B cell (primary cell): ENCODE results near the gene PUM2. TPM values are rescaled to one million over a fixed set of nuclear protein-coding genes. Genes with fewer than 3 reads are reported as not detected.
A peak's percentile ranks its signal among the peaks of the same experiment; 100 is the strongest.

Experiments used
- ATAC-seq: fragments of 200-7000 bp; cut with Tn5 transposase; one replicate; pipeline ENCODE4 v1.10.0; 2021; ENCODE audit warnings: low read depth, mild to moderate bottlenecking, moderate number of reproducible peaks, moderate library complexity
- CTCF ChIA-PET: fragments of 350-600 bp; sonication (Branson Sonifier 250); formaldehyde crosslinking; loops from one replicate; lab custom pipeline; 2021; ENCODE audit warnings: antibody characterized with exemption, inconsistent platforms; lab: Charles Lee
- POLR2A ChIA-PET: fragments of 350-600 bp; sonication (Branson Sonifier 250); formaldehyde crosslinking; loops from one replicate; lab custom pipeline; 2021; ENCODE audit warnings: antibody characterized with exemption; lab: Charles Lee
- DNase-seq: peaks from one replicate; pipeline ENCODE4 v3.0.0; 2013
- H2AFZ ChIP-seq: 2 replicates; pipeline ENCODE4 v1.6.1; 2012; ENCODE audit warnings: mild to moderate bottlenecking, low read depth, low read length; ENCODE audit not compliant: insufficient read depth, poor library complexity, severe bottlenecking
- H3K27ac ChIP-seq, 2 donors: 1 replicate in 1 of 2; 2 replicates in 1 of 2; pipeline ENCODE4 v1.5.1; 2012 to 2013; ENCODE audit warnings: low read length in 2 of 2, mild to moderate bottlenecking in 2 of 2, moderate library complexity in 1 of 2
- H3K27me3 ChIP-seq, 4 experiments: fragments of 200-600 bp in 1 of 4; sonication (generic) in 1 of 4; replicated peaks in 1 of 4; 1 replicate in 2 of 4; 2 replicates in 2 of 4; pipeline versions ENCODE4 v1.6.1 to v1.7.0; 2013 to 2016; ENCODE audit warnings: low read length in 3 of 4, mild to moderate bottlenecking in 2 of 4, mixed read lengths in 1 of 4, moderate library complexity in 1 of 4; ENCODE audit not compliant: insufficient read depth in 4 of 4, control insufficient read depth in 3 of 4; ENCODE audit errors: control extremely low read depth in 1 of 4
- H3K36me3 ChIP-seq, 2 experiments: replicated peaks in 1 of 2; 1 replicate in 1 of 2; 2 replicates in 1 of 2; pipeline versions ENCODE4 v1.6.1 to v1.7.1; 2013; ENCODE audit warnings: low read length in 1 of 2; ENCODE audit not compliant: insufficient read depth in 2 of 2, control insufficient read depth in 1 of 2; ENCODE audit errors: control extremely low read depth in 1 of 2, extremely low read depth in 1 of 2
- H3K4me1 ChIP-seq, 2 donors: fragments of 200-600 bp in 1 of 2; sonication (generic) in 1 of 2; 1 replicate in 1 of 2; 2 replicates in 1 of 2; pipeline versions ENCODE4 v1.5.1 to v1.6.1; 2013 to 2017; ENCODE audit warnings: low read length in 2 of 2; ENCODE audit not compliant: control insufficient read depth in 2 of 2, insufficient read depth in 2 of 2
- H3K4me2 ChIP-seq: replicated peaks from 2 replicates; pipeline ENCODE3; 2012; ENCODE audit warnings: mild to moderate bottlenecking, low read depth, low read length; ENCODE audit not compliant: poor library complexity, severe bottlenecking
- H3K4me3 ChIP-seq, 5 experiments: fragments of 200-600 bp in 1 of 5; sonication (generic) in 1 of 5; 1 replicate in 3 of 5; 2 replicates in 2 of 5; pipeline versions ENCODE4 v1.5.1 to v1.7.0; 2011 to 2016; ENCODE audit warnings: low read length in 4 of 5, mild to moderate bottlenecking in 4 of 5, low read depth in 2 of 5, control low read depth in 1 of 5, moderate library complexity in 1 of 5; ENCODE audit not compliant: insufficient read depth in 1 of 5; ENCODE audit errors: control extremely low read depth in 1 of 5, extremely low read depth in 1 of 5
- H3K79me2 ChIP-seq: fragments of 200-600 bp; sonication (generic); one replicate; pipeline ENCODE4 v1.6.0; 2016; ENCODE audit warnings: low read length; ENCODE audit not compliant: control insufficient read depth, insufficient read depth
- H3K9ac ChIP-seq: fragments of 200-600 bp; sonication (generic); 2 replicates; pipeline ENCODE4 v1.6.1; 2017; ENCODE audit warnings: mild to moderate bottlenecking, low read length, moderate library complexity
- H3K9me3 ChIP-seq, 3 donors: one replicate each; pipeline versions ENCODE4 v1.6.1 to v1.7.1; 2013; ENCODE audit warnings: low read length in 2 of 3; ENCODE audit not compliant: control insufficient read depth in 2 of 3, insufficient read depth in 1 of 3; ENCODE audit errors: control extremely low read depth in 1 of 3
- H4K20me1 ChIP-seq: 2 replicates; pipeline ENCODE4 v1.6.0; 2012; ENCODE audit warnings: mild to moderate bottlenecking, low read length; ENCODE audit not compliant: insufficient read depth, control insufficient read depth, poor library complexity, severe bottlenecking
- H3K27ac Mint-ChIP-seq: one replicate; pipeline ENCODE4 v1.8.0; 2021; ENCODE audit warnings: mixed read lengths
- H3K27me3 Mint-ChIP-seq: one replicate; pipeline ENCODE4 v1.8.0; 2021; ENCODE audit warnings: mixed read lengths
- H3K4me1 Mint-ChIP-seq: one replicate; pipeline ENCODE4 v1.8.0; 2021; ENCODE audit warnings: mixed read lengths
- H3K4me3 Mint-ChIP-seq: one replicate; pipeline ENCODE4 v1.8.0; 2021; ENCODE audit warnings: mixed read lengths
- H3K9me3 Mint-ChIP-seq: one replicate; pipeline ENCODE4 v1.8.0; 2022; ENCODE audit warnings: mixed read lengths; ENCODE audit not compliant: insufficient read depth
- EZH2 ChIP-seq: IDR thresholded peaks from 2 replicates; pipeline ENCODE4 v1.6.1; 2012; ENCODE audit warnings: borderline replicate concordance, low read depth, mild to moderate bottlenecking, moderate library complexity, low read length; ENCODE audit not compliant: insufficient read depth, poor library complexity, severe bottlenecking
- WGBS: methylation state at CpG from one replicate; pipeline ENCODE4 v1.1.5; 2013; ENCODE audit warnings: missing lambda C conversion rate; ENCODE audit not compliant: insufficient coverage; 5-methylcytosine and 5-hydroxymethylcytosine counted together
- intact Hi-C: fragments of 100-400 bp; cut with micrococcal nuclease; formaldehyde crosslinking; loops from one replicate; pipeline ENCODE4 v1.10.0; 2022
- polyA plus RNA-seq: library from polyadenylated mRNA; depleted of rRNA; stranded (reverse); fragments of >200 nt; gene quantifications from 2 replicates; pipeline ENCODE4 v1.2.3, GENCODE V29; 2012
- total RNA-seq, 2 donors: library from RNA; stranded (reverse); fragments of 120-200 nt in 1 of 2; gene quantifications; 1 replicate in 1 of 2; 2 replicates in 1 of 2; pipeline versions ENCODE4 v1.2.3 to v1.2.4, GENCODE V29; 2013 to 2022
- TF ChIP-seq, protein P1 (sequence below): fragments of 200-600 bp; IDR thresholded peaks from one replicate; pipeline ENCODE4 v1.8.0; 2022; ENCODE audit warnings: antibody characterized with exemption, mild to moderate bottlenecking

PUM2 gene
- total and polyA plus RNA-seq, 2 donors (not counting 1 experiment from before 2014, with no cell fraction given): 21.1 to 151 TPM

DNA sequence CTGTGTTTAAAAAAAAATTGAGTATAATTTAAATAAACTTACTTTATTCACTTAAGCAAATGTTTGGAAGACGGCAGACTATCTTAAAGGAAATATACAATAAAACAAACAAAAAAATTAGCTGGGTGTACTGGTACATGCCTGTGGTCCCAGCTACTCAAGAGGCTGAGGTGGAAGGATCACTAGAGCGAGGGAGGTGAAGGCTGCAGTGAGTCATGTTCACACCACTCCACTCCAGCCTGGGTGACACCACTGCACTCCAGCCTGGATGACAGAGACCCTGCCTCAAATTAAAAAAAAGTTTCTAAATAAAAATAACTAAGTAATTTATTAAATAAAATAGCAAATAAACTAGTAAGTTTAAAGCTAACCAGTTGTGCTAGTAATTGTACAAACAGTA lies 7.5 kb downstream of the PUM2 start:
- ATAC-seq (no peak), DNase-seq (no peak)
- POLR2A ChIA-PET: interaction anchor here (0.6 kb wide), 2 partner anchors 14 kb away, joined by 3 to 7 read pairs; no protein-coding TSS in a partner anchor
- Histone ChIP-seq H3K4me2 (no peak overlapping the region), H2AFZ (no peak overlapping the region), H3K4me1 (peaks cover 41 to 46% of the 10 kb centered on the region in 2 donors), H4K20me1 (peaks cover 91% of the 10 kb centered on the region), H3K27ac (no peak overlapping the region), H3K79me2 (peaks cover 100% of the 10 kb centered on the region), H3K9ac (no peak overlapping the region), H3K9me3 (no peaks in the 10 kb centered on the region), H3K36me3 (peaks cover 4 to 18% of the 10 kb centered on the region in 2 experiments), H3K27me3 (no peaks in the 10 kb centered on the region), H3K4me3 (no peak overlapping the region)
- intact Hi-C loops: no loop called here
- TF ChIP-seq EZH2: no peak
- TF ChIP-seq, protein P1, sequence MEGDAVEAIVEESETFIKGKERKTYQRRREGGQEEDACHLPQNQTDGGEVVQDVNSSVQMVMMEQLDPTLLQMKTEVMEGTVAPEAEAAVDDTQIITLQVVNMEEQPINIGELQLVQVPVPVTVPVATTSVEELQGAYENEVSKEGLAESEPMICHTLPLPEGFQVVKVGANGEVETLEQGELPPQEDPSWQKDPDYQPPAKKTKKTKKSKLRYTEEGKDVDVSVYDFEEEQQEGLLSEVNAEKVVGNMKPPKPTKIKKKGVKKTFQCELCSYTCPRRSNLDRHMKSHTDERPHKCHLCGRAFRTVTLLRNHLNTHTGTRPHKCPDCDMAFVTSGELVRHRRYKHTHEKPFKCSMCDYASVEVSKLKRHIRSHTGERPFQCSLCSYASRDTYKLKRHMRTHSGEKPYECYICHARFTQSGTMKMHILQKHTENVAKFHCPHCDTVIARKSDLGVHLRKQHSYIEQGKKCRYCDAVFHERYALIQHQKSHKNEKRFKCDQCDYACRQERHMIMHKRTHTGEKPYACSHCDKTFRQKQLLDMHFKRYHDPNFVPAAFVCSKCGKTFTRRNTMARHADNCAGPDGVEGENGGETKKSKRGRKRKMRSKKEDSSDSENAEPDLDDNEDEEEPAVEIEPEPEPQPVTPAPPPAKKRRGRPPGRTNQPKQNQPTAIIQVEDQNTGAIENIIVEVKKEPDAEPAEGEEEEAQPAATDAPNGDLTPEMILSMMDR: no peak
- WGBS: no CpG with 5 or more reads among the region's 2 CpGs
- Mint-ChIP-seq H3K27me3 (no peaks in the 10 kb centered on the region), H3K4me3 (no peak overlapping the region), H3K4me1 (peaks cover 80% of the 10 kb centered on the region), H3K27ac (no peak overlapping the region), H3K9me3 (no peaks in the 10 kb centered on the region)
- CTCF ChIA-PET: interaction anchor here (0.8 to 4.3 kb wide), 3 partner anchors 12 to 299 kb away, joined by 3 to 24 read pairs (median 3); no protein-coding TSS in a partner anchor

DNA sequence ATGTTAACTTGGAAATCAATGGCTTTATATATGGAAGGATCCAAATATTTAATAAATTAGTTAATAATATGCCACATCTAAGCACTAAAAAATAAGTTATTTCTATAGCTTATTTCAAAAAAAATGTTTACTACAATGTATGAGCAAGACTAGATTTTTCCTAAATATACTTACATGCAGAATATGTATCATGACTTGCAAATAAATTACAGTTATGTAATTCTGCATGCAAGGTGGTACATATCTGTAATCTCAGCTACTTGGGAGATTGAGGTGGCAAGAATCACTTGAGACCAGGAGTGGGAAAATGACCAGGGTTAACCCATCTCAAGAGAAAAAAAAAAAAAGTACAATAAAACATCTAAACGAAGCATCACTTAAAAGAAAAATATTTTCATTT lies 11.6 kb downstream of the PUM2 start:
- peaks cover 82% of the 10 kb centered on the region for H3K4me1 Mint-ChIP-seq
- CTCF ChIA-PET: interaction anchor here (1.3 to 5.7 kb wide), 2 partner anchors 13 to 102 kb away, joined by 3 to 34 read pairs; no protein-coding TSS in a partner anchor
- Histone ChIP-seq H3K4me1 (peaks cover 37 to 59% of the 10 kb centered on the region in 2 donors), H3K9me3 (no peaks in the 10 kb centered on the region), H3K27ac (peak overlapping the region in 1 of 2 donors; percentile 33), H3K4me2 (no peak overlapping the region), H2AFZ (no peak overlapping the region), H3K27me3 (no peaks in the 10 kb centered on the region), H3K4me3 (no peak overlapping the region), H3K9ac (no peak overlapping the region), H3K79me2 (peaks cover 99% of the 10 kb centered on the region), H4K20me1 (peaks cover 87% of the 10 kb centered on the region), H3K36me3 (peaks cover 4 to 6% of the 10 kb centered on the region in 2 experiments)
- no CpG with 5 or more reads among the region's 1 CpG for WGBS
- H3K9me3 Mint-ChIP-seq: no peaks in the 10 kb centered on the region
- no peak overlapping the region for H3K4me3 Mint-ChIP-seq
- no peak for DNase-seq
- POLR2A ChIA-PET: no interaction called here
- TF ChIP-seq, protein P1: no peak
- TF ChIP-seq EZH2: no peak
- H3K27me3 Mint-ChIP-seq: no peaks in the 10 kb centered on the region
- no peak for ATAC-seq
- no peak overlapping the region for H3K27ac Mint-ChIP-seq
- intact Hi-C loops: no loop called here
